GM21360 (cell line): ENCODE results near the gene MEOX1.

Experiments
- ATAC-seq: cut with Tn5 transposase; IDR thresholded peaks from one replicate; pipeline ENCODE4 v1.9.1; 2021; ENCODE audit warnings: mild to moderate bottlenecking, moderate library complexity; ENCODE audit not compliant: unreplicated experiment

Gene MEOX1

DNA sequence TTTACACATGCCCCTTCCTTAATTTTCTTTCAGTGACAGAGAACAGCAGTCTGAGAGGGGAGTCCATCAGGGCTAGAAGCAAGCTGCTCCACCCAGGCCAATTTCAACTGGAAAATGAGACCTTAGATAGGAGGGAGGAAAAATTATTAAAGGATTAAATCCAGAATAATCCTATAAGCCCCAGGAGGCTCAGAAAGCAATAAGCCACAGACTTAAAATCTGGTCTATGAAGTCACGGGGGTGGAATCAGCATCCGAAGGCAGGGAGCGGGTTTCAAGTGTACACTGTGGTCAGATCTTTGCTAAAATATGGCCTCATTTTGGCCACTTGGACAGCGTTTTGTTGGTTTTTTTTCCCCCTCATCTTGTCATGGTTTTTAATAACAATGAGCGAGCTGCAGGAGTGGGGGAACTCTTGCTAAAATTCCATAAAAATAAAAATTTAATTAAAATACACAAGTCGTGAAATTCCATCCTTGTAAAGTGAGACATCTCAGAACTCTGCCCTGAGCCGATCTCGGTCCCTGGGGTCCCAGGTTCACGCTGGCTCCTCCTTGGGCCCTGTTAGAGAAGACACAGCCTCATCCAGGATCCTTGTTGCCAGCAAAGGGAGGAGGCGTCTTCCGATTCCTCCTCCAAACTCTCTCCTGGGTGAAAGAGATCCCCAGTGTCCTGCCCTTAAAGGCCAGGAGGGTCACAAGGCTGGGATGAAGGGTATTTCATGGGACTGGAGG lies 63.9 kb downstream of the MEOX1 start:
- ATAC-seq = no peak

DNA sequence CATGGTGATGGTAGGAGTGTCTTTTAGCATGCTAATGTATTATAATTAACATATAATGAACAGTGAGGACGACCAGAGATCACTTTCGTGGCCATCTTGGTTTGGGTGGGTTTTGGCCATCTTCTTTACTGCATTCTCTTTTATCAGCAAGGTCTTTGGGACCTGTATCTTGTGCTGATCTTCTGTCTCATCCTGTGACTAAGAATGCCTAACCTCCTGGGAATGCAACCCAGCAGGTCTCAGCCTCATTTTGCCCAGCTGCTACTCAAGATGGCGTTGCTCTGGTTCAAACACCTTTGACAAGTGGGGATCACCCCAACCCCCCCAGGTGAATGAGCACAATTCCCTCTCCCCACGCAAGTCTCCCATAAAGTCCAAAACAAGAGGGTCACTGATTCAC lies 66.3 kb downstream of the MEOX1 start:
- ATAC-seq = no peak

DNA sequence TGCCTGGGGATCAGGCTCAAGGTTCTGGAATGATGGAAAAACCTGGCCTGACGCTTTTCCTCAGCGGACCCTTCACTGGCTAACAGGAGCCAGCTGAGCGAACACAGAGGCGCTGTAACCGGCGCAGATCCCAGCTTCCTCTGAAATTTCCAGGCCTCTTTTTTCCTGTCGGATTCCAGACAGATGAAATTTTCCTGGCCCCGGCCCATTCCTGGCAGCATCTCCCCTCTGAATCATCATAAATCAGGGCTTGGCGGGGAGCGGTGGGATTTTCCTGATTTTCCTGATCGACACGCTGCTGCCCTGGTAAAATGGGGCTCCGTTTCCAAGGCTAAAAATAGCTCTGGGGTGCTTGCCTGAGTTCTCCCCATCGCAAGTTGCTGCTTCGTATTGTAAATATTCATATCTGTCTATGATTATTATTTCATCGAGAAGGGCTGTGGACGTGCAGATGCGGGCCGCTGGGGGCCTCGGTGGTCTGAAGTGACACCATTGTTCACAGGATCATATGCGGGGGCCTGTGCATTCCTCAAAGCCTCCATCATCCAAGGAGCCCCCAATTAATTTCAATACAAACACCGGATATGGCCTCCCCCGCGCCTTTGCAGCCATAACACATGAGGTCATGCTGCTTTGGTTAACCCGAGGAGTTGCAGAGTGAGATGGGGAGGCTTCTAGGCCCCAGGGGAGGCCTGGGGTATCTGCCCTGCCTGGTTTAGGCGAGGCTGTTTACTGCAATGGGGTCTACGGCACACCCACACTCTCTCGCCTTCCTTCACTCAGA lies 69.8 kb downstream of the MEOX1 start:
- no peak for ATAC-seq

DNA sequence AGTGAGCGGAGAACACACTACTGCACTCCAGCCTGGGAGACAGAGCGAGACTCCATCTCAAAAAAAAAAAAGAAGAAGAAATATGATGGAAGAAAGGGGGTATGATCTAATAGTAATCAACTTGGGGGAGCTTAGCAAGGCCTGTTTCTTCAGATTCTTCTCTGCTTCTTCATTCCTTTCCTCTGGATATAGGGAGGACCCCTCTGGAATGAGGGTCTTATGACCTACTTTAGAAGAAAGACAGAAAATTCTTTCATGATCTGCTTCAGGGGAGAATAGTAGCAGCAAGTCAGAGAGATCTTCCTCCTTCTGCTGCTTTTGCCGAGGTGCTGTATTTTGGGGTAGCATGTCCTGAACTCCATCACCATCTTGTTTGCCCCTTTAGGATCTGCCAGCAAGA lies 70.7 kb downstream of the MEOX1 start:
- no peak for ATAC-seq
